Measurements from ENCODE around the gene DMRT3.

- TF ChIP-seq CTCF (conservative IDR thresholded peaks at IDR 0.05) (no peak), ZFX (IDR thresholded peaks at IDR 0.05) (no peak)
Observed at GRCh38 chr9:977838-978830, 1.7 kb downstream of the DMRT3 start.

Measured in C4-2B (cell line).